Activated CD8-positive, alpha-beta memory T cell treated with anti-CD3 and anti-CD28 coated beads, Interleukin-2, amount 50 U/mL, for 1 hour (primary cell): ENCODE data around the gene ICE2.

ENCODE experiments used
- DNase-seq: peaks from one replicate; pipeline ENCODE4 v3.0.0-alpha.2; 2020; ENCODE audit errors: extremely low read depth

Gene ICE2

GRCh38 chr15:60496853-60497252, 17.9 kb upstream of the ICE2 start:
- DNase-seq: no peak

- no peak for DNase-seq
Measured at GRCh38 chr15:60494108-60494507, 15.2 kb upstream of the ICE2 start.

- DNase-seq: no peak
Measured at GRCh38 chr15:60493166-60493565, 14.2 kb upstream of the ICE2 start.

GRCh38 chr15:60486742-60487141, 7.8 kb upstream of the ICE2 start:
- DNase-seq: no peak

- no peak for DNase-seq
Measured at GRCh38 chr15:60485365-60486055, 6.6 kb upstream of the ICE2 start.

GRCh38 chr15:60483042-60483441, 4.1 kb upstream of the ICE2 start:
- DNase-seq: no peak

- no peak for DNase-seq
Measured at GRCh38 chr15:60480888-60481287, 1.9 kb upstream of the ICE2 start.

GRCh38 chr15:60480149-60480548, 1.2 kb upstream of the ICE2 start:
- DNase-seq: no peak

- DNase-seq: no peak
Measured at GRCh38 chr15:60479361-60480110, 594 bp upstream of the ICE2 start.

- DNase-seq: no peak
Measured at GRCh38 chr15:60477916-60478565, 901 bp downstream of the ICE2 start.

GRCh38 chr15:60477164-60477563, 1.8 kb downstream of the ICE2 start:
- no peak for DNase-seq

GRCh38 chr15:60476713-60477112, 2.2 kb downstream of the ICE2 start:
- DNase-seq: no peak

GRCh38 chr15:60473135-60473534, 5.8 kb downstream of the ICE2 start:
- DNase-seq: no peak

GRCh38 chr15:60471314-60471713, 7.6 kb downstream of the ICE2 start:
- no peak for DNase-seq

- no peak for DNase-seq
Measured at GRCh38 chr15:60469893-60470641, 8.9 kb downstream of the ICE2 start.

GRCh38 chr15:60464836-60465630, 13.9 kb downstream of the ICE2 start:
- DNase-seq: no peak

GRCh38 chr15:60462027-60462426, 16.9 kb downstream of the ICE2 start:
- no peak for DNase-seq

GRCh38 chr15:60460931-60461330, 18.0 kb downstream of the ICE2 start:
- DNase-seq: no peak

- no peak for DNase-seq
Measured at GRCh38 chr15:60458721-60459120, 20.2 kb downstream of the ICE2 start.

GRCh38 chr15:60457985-60458384, 21.0 kb downstream of the ICE2 start:
- DNase-seq: no peak

- DNase-seq: no peak
Measured at GRCh38 chr15:60454824-60455223, 24.1 kb downstream of the ICE2 start.
